NCI-H2227 (cell line): Measurements from ENCODE around the gene MOB3B.
A peak's percentile ranks its signal among the peaks of the same experiment; 100 is the strongest.
"Not testable (repeated sequence)": the region's sequence is repeated elsewhere in the genome, so short reads cannot be mapped to it uniquely, and the experiment has no call there.

Experiments
- DNase-seq: peaks from one replicate; lab custom pipeline; 2025; ENCODE audit not compliant: unreplicated experiment; lab: John Stamatoyannopoulos, UW

MOB3B gene

DNA sequence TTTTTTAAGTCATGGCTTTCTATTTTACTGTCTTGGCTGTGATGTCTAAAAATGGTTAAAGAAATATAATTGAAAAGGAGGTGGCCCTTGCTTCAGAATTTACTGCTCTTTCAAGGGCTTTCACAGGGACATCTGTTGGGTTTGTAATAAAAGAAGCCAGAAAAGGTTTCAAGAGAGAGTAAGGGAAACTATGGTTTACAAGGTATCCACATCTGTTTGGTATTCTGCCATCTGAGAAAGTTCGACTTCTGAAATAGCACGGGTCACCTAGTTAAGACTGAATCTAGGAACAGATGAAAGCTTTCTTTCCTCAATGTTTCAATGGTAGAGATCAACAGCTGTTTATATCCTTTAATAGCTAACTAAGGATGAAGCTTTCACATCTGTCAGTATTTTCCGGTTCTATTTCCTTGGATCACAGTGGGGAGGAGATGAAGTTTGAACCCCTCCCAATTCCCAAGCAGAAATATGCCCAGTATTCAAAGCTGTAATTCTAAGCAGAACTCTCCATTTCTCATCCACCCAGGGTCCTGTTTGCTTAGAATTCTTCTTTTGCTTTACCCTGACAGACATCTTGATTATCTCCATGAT is 78.3 kb downstream of the MOB3B start:
- DNase-seq = no peak

- DNase-seq = no peak
These were observed 78.9 kb downstream of the MOB3B start for GRCh38 chr9:27450752-27451151.

- not testable (repeated sequence) for DNase-seq
These were observed 81.3 kb downstream of the MOB3B start for GRCh38 chr9:27448356-27448755.

DNA sequence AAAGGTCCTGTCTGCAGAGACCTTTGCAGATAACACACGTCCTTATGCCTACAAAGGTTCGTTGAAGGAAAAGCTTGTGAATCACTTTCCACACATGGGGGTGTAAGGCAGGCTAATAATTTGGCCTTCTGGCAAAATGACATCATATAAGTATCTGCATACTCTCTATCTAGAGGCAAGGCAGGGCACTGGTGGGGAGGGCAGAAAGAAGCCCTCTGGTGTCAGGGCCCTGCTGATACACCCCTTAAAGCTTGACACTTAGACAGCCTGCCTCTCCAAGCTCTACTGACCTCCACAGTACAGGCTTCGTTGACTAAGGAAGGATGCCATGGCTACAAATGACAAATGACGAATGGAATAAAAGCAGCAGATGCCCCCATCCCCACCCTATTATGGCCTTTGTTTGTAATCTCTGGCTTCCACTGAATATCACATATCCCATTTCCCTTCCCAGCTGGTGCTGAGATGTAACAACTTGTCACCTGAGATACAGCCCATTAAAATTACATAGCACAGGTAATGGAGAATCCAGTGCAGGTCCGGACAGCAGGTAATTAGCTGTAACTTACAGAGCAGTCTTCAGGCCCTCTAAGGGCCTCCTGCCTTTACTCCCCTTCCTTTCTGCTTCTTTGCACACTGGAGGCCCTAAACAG is 82.5 kb downstream of the MOB3B start:
- DNase-seq = no peak

GRCh38 chr9:27445688-27446087 is 83.9 kb downstream of the MOB3B start:
- no peak for DNase-seq

- DNase-seq = no peak
These were observed 84.5 kb downstream of the MOB3B start for GRCh38 chr9:27445057-27445595.

GRCh38 chr9:27442464-27442863 is 87.2 kb downstream of the MOB3B start:
- DNase-seq = no peak

DNA sequence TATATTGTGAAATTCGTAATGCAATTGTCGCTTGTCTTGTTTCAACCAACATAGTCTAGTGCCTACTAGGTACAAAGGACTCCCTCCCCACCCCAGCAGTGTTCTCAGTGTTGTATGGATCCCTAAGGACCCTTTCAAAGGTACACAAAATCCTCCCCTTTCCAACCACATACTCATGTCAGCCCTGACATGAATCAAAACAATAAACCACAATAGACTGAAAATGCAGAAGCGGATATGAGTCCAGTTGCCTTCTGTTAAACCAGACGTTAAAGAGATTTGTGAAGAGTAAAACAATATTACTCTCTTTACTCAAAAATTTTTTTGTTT is 87.9 kb downstream of the MOB3B start:
- no peak for DNase-seq

- DNase-seq = no peak
These were observed 88.5 kb downstream of the MOB3B start for GRCh38 chr9:27440888-27441740.

DNA sequence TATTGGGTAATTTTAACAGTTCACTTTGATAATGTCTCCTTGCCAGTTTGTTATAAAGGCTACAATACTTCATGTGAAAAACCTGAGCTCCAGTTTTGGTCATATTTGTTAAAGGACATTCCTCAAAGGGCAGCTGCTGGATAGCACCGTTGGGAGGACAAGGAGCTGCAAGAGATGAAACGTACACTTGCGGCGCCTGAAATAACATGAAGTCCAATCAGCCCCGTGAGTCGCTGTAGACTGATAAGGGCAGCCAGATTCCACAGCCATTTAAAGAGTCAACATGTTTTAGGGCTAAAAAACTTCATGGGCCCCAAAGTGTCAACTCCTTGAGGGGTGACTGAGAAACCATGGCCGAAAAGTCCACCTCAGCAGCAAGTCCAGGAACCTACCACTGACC is 91.1 kb downstream of the MOB3B start:
- DNase-seq = no peak

DNA sequence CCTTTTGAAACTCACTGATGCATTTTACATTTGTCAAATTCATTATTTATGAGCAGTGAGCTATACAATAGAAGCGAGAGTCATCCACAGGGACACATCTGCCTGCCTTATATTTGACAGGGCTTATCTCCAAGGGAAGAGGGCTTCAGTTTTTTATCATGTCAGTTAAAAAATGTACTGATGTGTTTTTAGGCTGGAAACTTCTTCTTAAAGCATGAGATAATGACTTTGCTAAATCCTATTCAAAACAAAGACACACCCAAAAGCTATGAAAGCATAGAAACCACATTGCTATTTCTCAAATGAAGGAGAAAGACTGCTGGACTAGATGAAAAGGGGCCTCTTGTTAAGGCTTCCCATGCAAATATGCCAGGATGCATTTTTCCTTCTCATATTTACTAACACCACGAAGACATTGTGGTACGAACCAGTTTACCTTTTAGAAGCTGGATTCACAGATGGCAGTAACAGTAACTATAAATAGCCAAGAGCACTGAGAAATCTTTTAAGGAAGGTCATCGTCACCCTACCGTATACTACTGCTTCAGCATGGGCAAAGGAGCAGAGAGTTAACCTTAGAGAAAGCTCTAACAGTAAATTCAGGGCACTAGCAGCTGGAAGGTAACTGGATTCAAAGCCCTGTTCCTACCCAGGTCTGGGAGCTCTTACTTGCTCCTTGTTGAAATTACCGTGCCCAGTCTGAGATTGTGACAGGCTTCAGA is 91.8 kb downstream of the MOB3B start:
- DNase-seq = no peak

GRCh38 chr9:27436234-27436633 is 93.4 kb downstream of the MOB3B start:
- DNase-seq = no peak

DNA sequence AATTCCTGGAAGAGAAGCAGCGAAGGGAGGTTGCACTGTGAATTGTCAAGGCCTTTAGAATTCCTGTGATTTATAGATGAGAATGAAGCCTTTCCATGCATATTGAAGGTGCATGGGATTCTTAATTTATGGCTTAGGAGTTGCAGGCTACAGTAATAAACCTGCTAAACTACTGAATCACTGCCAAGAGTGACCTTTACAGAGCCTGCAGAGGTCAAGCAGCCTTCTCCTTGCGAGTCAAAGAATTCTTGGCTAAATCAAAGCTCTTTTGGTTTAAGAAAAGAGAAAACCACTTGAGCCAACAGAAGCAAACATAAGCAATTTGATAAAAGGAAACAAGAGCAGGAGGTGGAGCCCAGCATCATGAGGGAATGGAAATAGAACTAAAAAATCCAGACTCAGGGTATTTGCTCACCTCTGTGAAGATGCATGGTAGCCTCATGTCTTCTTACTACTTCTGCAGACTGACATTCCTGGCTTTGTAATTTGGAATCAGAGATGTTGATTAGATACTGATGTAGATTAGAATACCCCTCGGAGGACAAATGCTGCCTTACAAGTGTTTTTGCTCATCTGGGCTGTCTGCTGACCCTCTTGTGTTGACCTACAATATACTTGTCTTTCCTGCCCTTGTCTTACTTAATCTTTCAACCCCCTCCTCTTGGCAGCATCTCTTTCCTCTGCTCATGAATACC is 95.8 kb downstream of the MOB3B start:
- DNase-seq = peak; percentile 4

DNA sequence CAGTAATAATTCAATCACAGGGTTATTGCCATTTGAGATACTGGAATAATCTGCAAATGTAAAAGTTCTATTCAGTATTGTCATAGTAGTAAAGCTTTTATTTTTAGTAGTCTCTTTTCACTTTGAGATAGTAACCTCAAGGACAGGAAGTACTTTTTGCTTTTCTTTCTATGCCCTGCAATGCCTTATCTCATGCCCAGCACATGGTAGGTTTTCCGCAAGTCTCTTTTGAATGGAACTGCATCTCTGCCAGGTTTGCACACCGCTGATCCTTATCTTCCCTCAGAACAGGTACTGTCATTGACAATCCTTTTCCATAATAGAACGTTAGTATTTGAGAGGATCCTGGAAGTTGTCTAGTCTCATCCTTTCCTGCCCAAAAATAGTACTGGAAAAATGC is 97.3 kb downstream of the MOB3B start:
- DNase-seq = no peak

GRCh38 chr9:27431543-27432147 is 98.0 kb downstream of the MOB3B start:
- no peak for DNase-seq

- DNase-seq = no peak
These were observed 98.7 kb downstream of the MOB3B start for GRCh38 chr9:27430750-27431535.

DNA sequence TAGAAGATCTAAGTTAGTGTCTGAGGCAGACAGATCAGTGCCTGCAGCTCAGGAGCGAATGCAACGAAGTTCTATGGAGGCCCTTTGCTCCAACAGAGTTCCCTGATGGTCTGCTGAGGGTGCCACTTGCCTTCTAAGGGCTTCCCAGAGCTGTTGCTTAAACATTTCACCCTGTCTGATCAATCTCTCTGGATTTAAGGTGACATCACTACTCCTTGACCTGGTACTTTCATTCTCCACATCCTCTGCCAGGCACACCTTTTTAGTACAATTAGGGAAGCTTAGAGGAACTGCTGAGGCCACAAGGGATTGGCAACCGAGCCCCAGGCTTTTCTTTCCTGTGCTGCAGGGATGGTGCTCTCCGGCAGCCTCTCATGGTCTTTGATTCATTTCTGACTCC is 99.7 kb downstream of the MOB3B start:
- no peak for DNase-seq

DNA sequence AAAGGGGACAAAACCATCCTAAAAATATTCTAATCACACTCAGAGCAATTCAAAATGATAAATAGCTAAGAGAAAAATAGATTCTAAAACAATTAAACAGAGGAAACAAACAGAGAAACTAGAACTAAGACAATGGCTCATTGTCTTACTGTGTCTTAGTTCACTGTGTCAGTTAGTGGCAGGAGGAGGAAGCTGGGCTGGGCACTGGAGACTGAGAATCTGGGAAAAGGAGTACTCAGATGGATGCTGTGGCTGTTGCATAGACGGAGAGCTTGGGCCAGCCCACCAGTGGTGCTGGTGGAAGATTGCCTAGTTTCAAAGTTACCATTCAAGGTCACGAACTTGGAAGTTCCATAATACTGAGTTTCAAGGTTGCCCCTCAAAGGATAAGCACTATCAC is 100.2 kb downstream of the MOB3B start:
- no peak for DNase-seq

DNA sequence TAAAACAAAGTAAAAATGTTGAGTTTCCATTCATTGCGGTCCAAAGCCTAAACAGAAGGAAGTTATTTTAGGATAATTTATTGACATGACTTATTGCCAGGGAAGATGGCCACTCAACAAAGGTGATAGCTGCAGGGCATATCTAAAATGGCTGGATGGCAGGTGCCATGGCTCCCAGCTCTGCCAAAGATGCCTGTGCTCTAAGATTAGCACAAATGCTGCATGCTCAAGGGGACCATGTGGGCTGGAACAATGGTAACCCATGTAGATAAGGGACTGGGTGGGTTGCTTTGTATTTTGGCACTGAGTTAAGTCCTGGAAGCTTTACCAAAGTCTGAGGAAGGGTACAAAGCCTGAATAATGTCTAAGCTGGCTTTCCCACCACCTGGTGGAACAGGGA is 101.1 kb downstream of the MOB3B start:
- DNase-seq = no peak

DNA sequence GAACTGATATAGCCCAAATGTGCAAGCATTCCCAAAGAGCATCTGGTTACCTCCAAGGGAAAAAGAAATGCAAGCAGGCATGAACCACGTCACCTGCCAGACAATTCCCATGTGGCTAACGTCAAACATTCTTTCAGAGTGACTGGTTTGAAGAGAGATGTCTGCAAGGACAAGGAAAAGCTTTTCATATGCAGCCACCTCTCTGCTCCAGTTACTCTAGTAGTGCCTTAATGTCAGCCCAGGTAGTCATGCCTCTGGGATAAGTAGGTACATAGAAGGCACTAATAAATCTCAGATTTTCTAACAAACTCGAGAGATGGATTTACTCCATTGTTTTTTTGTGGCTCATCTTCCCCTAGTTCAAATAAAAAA is 102.4 kb downstream of the MOB3B start:
- no peak for DNase-seq
